Gastrocnemius medialis (tissue), 4 donors: ENCODE data around the gene KLLN. TPM values are rescaled to one million over a fixed set of nuclear protein-coding genes. Genes with fewer than 3 reads are reported as not detected.

Source experiments
- ATAC-seq, 2 donors: fragments of 150-250 bp; one replicate each; pipeline ENCODE4 v1.9.1; 2016
- DNase-seq, 2 donors: peaks; one replicate each; pipeline ENCODE4 v3.0.0-alpha.2; 2019
- H3K27ac ChIP-seq, 4 donors: fragments of 200-600 bp; sonication (generic); 1 replicate in 1 of 4; 2 replicates in 3 of 4; pipeline ENCODE4 v1.5.1; 2016 to 2018; ENCODE audit warnings: mild to moderate bottlenecking in 2 of 4, moderate library complexity in 1 of 4
- H3K27me3 ChIP-seq, 3 donors: fragments of 200-600 bp; sonication (generic) in 2 of 3; 1 replicate in 1 of 3; 2 replicates in 2 of 3; pipeline versions ENCODE4 v1.5.1 to v1.6.0; 2016 to 2019; ENCODE audit warnings: mild to moderate bottlenecking in 1 of 3, moderate library complexity in 1 of 3
- H3K36me3 ChIP-seq, 2 donors: fragments of 200-600 bp; sonication (generic) in 1 of 2; one replicate each; pipeline ENCODE4 v1.5.1; 2017 to 2018
- H3K4me1 ChIP-seq, 2 donors: fragments of 200-600 bp; sonication (generic) in 1 of 2; one replicate each; pipeline ENCODE4 v1.5.1; 2016 to 2017; ENCODE audit warnings: mild to moderate bottlenecking in 2 of 2
- H3K4me3 ChIP-seq, 4 donors: fragments of 200-600 bp; sonication (generic) in 3 of 4; 1 replicate in 1 of 4; 2 replicates in 3 of 4; pipeline ENCODE4 v1.5.1; 2016 to 2019; ENCODE audit warnings: mild to moderate bottlenecking in 2 of 4
- H3K9me3 ChIP-seq, 3 donors: fragments of 200-600 bp; sonication (generic) in 2 of 3; 1 replicate in 1 of 3; 2 replicates in 2 of 3; pipeline ENCODE4 v1.5.1; 2016 to 2019
- POLR2A ChIP-seq, 2 donors: fragments of 450-650 bp; IDR thresholded peaks; one replicate each; pipeline ENCODE4 v1.6.1; 2017; ENCODE audit warnings: antibody characterized with exemption in 2 of 2, mild to moderate bottlenecking in 2 of 2, moderate library complexity in 2 of 2
- in situ Hi-C, 4 donors: fragments of 200-750 bp; cut with MboI; loops; one replicate each; pipeline versions ENCODE4 v1.15.0 to v1.8.0; 2017; ENCODE audit warnings: low sequenced_read_pairs in 4 of 4
- intact Hi-C: fragments of 100-400 bp; cut with DNase I; formaldehyde crosslinking; loops from one replicate; pipeline ENCODE4 v1.15.1; 2023; ENCODE audit warnings: low total_unique reads
- total RNA-seq, 4 donors: library from RNA; depleted of rRNA; stranded (reverse); fragments of >200 nt; gene quantifications; one replicate each; pipeline versions ENCODE4 v1.1.0 to v1.2.3, GENCODE V29; 2016
- TF ChIP-seq, protein P1 (sequence below), 5 experiments: fragments of 450-650 bp in 3 of 5; fragments of 200-600 bp in 2 of 5; sonication (generic) in 2 of 5; IDR thresholded peaks in 4 of 5; conservative IDR thresholded peaks in 1 of 5; 1 replicate in 4 of 5; 2 replicates in 1 of 5; pipeline ENCODE4 v1.5.1; 2016 to 2019; ENCODE audit warnings: antibody characterized with exemption in 5 of 5, mild to moderate bottlenecking in 3 of 5, moderate library complexity in 3 of 5

The KLLN gene
- total RNA-seq, 4 donors from 2014 or later: 0.10 to 0.39 (median 0.22) TPM

DNA sequence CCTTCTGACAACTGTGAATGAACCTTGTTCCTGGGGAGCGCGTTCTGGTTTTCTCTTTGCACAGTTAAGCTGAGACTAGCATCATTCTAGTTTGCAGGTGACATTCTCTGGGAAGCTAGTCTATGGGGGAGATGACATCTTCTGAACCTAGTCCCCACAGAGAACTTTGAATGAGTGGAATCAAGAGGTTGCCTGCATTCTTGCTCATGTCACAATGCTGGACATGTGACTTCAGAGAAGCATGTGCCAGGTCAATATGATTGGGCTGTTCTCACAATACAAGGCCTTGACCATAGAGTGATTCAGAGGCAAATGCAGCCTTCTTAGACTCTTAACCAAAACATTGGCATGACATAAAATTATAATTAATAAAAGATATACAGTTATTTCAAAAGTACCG is 22.1 kb downstream of the KLLN start:
- DNase-seq (no peak), ATAC-seq (no peak)
- Histone ChIP-seq H3K36me3 (no peaks in the 10 kb centered on the region), H3K9me3 (no peaks in the 10 kb centered on the region), H3K27me3 (no peaks in the 10 kb centered on the region), H3K27ac (no peak overlapping the region), H3K4me1 (no peaks in the 10 kb centered on the region), H3K4me3 (no peak overlapping the region)
- no peak for TF ChIP-seq POLR2A (IDR thresholded peaks at IDR 0.05)
- TF ChIP-seq, protein P1, sequence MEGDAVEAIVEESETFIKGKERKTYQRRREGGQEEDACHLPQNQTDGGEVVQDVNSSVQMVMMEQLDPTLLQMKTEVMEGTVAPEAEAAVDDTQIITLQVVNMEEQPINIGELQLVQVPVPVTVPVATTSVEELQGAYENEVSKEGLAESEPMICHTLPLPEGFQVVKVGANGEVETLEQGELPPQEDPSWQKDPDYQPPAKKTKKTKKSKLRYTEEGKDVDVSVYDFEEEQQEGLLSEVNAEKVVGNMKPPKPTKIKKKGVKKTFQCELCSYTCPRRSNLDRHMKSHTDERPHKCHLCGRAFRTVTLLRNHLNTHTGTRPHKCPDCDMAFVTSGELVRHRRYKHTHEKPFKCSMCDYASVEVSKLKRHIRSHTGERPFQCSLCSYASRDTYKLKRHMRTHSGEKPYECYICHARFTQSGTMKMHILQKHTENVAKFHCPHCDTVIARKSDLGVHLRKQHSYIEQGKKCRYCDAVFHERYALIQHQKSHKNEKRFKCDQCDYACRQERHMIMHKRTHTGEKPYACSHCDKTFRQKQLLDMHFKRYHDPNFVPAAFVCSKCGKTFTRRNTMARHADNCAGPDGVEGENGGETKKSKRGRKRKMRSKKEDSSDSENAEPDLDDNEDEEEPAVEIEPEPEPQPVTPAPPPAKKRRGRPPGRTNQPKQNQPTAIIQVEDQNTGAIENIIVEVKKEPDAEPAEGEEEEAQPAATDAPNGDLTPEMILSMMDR (IDR thresholded peaks at IDR 0.05 in 4 of 5, conservative IDR thresholded peaks at IDR 0.05 in 1 of 5): no peak
- intact Hi-C loops: no loop called here
- in situ Hi-C loops: loop anchor here in 1 of 4 donors (25.0 kb wide), 1 partner anchor 721 kb away; no protein-coding TSS in a partner anchor

DNA sequence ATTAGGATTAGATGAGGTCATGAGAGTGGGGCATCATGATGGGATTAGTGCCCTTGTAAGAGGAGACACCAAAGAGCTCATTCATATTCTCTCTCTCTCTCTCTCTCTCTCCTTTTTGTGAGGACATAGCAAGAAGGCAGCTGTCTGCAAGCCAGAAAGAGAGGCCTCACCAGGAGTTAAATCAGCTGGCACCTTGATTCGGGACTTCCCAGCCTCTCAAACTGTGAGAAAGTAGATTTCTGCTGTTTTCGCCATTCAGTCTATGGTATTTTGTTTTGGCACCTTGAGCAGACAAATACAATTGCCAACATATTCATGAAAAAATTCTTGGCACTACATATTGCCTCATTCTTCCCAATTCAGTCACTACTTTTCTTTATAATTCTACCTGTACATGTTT is 24.7 kb downstream of the KLLN start:
- in situ Hi-C loops: loop anchor here in 1 of 4 donors (25.0 kb wide), 1 partner anchor 724 kb away; no protein-coding TSS in a partner anchor
- Histone ChIP-seq H3K9me3 (no peaks in the 10 kb centered on the region), H3K27ac (no peak overlapping the region), H3K4me3 (no peak overlapping the region), H3K27me3 (no peaks in the 10 kb centered on the region), H3K4me1 (no peaks in the 10 kb centered on the region), H3K36me3 (no peaks in the 10 kb centered on the region)
- intact Hi-C loops: no loop called here
- DNase-seq: no peak
- no peak for ATAC-seq
- TF ChIP-seq, protein P1 (IDR thresholded peaks at IDR 0.05 in 4 of 5, conservative IDR thresholded peaks at IDR 0.05 in 1 of 5): no peak
- no peak for TF ChIP-seq POLR2A (IDR thresholded peaks at IDR 0.05)

DNA sequence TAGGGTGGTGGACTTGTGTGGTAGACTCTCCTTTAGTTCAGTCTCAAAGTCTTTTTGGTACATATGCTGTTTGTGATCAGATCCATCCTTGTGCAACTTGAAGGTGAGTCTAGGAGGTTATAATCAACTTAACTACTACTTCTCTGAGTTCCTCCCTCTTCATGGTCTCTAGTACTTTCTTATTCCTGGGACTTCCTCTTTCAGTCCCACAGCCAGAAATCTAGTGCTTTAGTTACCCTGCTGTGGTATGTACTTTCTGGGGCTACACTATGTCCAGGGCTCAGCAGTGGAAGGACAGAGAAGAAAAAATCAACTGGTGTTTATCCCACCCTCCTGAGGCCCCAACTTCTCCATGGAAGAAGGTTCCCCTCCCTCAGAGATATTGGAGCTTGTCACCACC is 25.9 kb downstream of the KLLN start:
- no peak for TF ChIP-seq POLR2A (IDR thresholded peaks at IDR 0.05)
- TF ChIP-seq, protein P1 (IDR thresholded peaks at IDR 0.05 in 4 of 5, conservative IDR thresholded peaks at IDR 0.05 in 1 of 5): no peak
- ATAC-seq (no peak), DNase-seq (no peak)
- intact Hi-C loops (no loop called here), in situ Hi-C loops (loop anchor here in 1 of 4 donors (25.0 kb wide), 1 partner anchor 725 kb away; no protein-coding TSS in a partner anchor)
- no peaks in the 10 kb centered on the region for H3K9me3 ChIP-seq
- H3K4me3 ChIP-seq: no peak overlapping the region
- no peaks in the 10 kb centered on the region for H3K36me3 ChIP-seq
- H3K4me1 ChIP-seq: no peaks in the 10 kb centered on the region
- H3K27ac ChIP-seq: no peak overlapping the region
- H3K27me3 ChIP-seq: no peaks in the 10 kb centered on the region

DNA sequence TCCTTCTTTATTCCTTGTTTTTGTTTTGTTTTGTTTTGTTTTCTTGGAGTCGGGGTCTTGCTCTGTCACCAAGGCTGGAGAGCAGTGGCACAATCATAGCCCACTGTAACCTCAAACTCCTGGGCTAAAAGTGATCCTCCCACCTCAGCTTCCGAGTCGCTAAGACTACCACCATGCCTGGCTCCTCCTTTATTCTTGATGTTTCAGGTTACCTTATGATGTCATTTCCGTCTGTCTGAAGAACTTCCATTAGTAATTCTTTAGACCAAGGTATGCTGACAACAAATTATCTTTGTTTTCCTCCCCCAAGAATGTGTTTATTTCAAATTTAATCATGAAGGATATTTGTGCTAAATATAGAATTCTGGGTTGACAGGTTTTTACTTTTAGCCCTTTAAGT is 27.2 kb downstream of the KLLN start:
- ATAC-seq (no peak), DNase-seq (no peak)
- Histone ChIP-seq H3K9me3 (no peaks in the 10 kb centered on the region), H3K4me1 (no peaks in the 10 kb centered on the region), H3K36me3 (no peaks in the 10 kb centered on the region), H3K27ac (no peak overlapping the region), H3K27me3 (no peaks in the 10 kb centered on the region), H3K4me3 (no peak overlapping the region)
- intact Hi-C loops (no loop called here), in situ Hi-C loops (loop anchor here in 1 of 4 donors (25.0 kb wide), 1 partner anchor 726 kb away; no protein-coding TSS in a partner anchor)
- no peak for TF ChIP-seq POLR2A (IDR thresholded peaks at IDR 0.05)
- TF ChIP-seq, protein P1 (IDR thresholded peaks at IDR 0.05 in 4 of 5, conservative IDR thresholded peaks at IDR 0.05 in 1 of 5): no peak
